GM18499 (cell line): Measurements from ENCODE around the gene SPAG17.
A peak's percentile ranks its signal among the peaks of the same experiment; 100 is the strongest.

Source experiments
- ATAC-seq: cut with Tn5 transposase; IDR thresholded peaks from one replicate; pipeline ENCODE4 v1.9.1; 2021; ENCODE audit warnings: moderate number of reproducible peaks; ENCODE audit not compliant: insufficient read depth, unreplicated experiment

The SPAG17 gene

GRCh38 chr1:118177998-118178397 lies 7.0 kb downstream of the SPAG17 start:
- ATAC-seq: no peak

- no peak for ATAC-seq
Observed at GRCh38 chr1:118169016-118169415, 16.0 kb downstream of the SPAG17 start.

- no peak for ATAC-seq
Observed at GRCh38 chr1:118160806-118161205, 24.2 kb downstream of the SPAG17 start.

GRCh38 chr1:118159569-118159968 lies 25.5 kb downstream of the SPAG17 start:
- ATAC-seq: no peak

- ATAC-seq: no peak
Observed at GRCh38 chr1:118158924-118159323, 26.1 kb downstream of the SPAG17 start.

GRCh38 chr1:118157506-118157905 lies 27.5 kb downstream of the SPAG17 start:
- no peak for ATAC-seq

GRCh38 chr1:118155106-118155505 lies 29.9 kb downstream of the SPAG17 start:
- ATAC-seq: no peak

- no peak for ATAC-seq
Observed at GRCh38 chr1:118154220-118154619, 30.8 kb downstream of the SPAG17 start.

GRCh38 chr1:118151312-118151937 lies 33.6 kb downstream of the SPAG17 start:
- no peak for ATAC-seq

- ATAC-seq: no peak
Observed at GRCh38 chr1:118149799-118150198, 35.2 kb downstream of the SPAG17 start.

GRCh38 chr1:118148034-118148433 lies 37.0 kb downstream of the SPAG17 start:
- no peak for ATAC-seq

GRCh38 chr1:118147522-118147921 lies 37.5 kb downstream of the SPAG17 start:
- ATAC-seq: no peak

- ATAC-seq: no peak
Observed at GRCh38 chr1:118145721-118146120, 39.3 kb downstream of the SPAG17 start.

- no peak for ATAC-seq
Observed at GRCh38 chr1:118144684-118145083, 40.3 kb downstream of the SPAG17 start.

- ATAC-seq: no peak
Observed at GRCh38 chr1:118143831-118144230, 41.2 kb downstream of the SPAG17 start.

GRCh38 chr1:118143121-118143520 lies 41.9 kb downstream of the SPAG17 start:
- no peak for ATAC-seq

- no peak for ATAC-seq
Observed at GRCh38 chr1:118142546-118142945, 42.5 kb downstream of the SPAG17 start.

GRCh38 chr1:118137900-118138299 lies 47.1 kb downstream of the SPAG17 start:
- ATAC-seq: no peak

GRCh38 chr1:118136187-118136941 lies 48.7 kb downstream of the SPAG17 start:
- ATAC-seq: peak; percentile 99

- ATAC-seq: no peak
Observed at GRCh38 chr1:118132000-118132399, 53.0 kb downstream of the SPAG17 start.

GRCh38 chr1:118128761-118129160 lies 56.3 kb downstream of the SPAG17 start:
- ATAC-seq: no peak

- ATAC-seq: no peak
Observed at GRCh38 chr1:118124064-118124463, 61.0 kb downstream of the SPAG17 start.
